ENCODE measurements around the gene PRR19.

- TF ChIP-seq CTCF (conservative IDR thresholded peaks at IDR 0.05; ENCODE audit: low read length) (no peak), EZH2phosphoT487 (IDR thresholded peaks at IDR 0.05; ENCODE audit: borderline replicate concordance, low read depth, low read length) (no peak)
Observed at GRCh38 chr19:42303101-42303464, 1.2 kb downstream of the PRR19 start.
